Kidney glomerular epithelial cell (primary cell): ENCODE results near the gene ETV6.

Experiments
- DNase-seq: peaks from one replicate; lab custom pipeline; 2025; lab: John Stamatoyannopoulos, UW

Gene ETV6

DNA sequence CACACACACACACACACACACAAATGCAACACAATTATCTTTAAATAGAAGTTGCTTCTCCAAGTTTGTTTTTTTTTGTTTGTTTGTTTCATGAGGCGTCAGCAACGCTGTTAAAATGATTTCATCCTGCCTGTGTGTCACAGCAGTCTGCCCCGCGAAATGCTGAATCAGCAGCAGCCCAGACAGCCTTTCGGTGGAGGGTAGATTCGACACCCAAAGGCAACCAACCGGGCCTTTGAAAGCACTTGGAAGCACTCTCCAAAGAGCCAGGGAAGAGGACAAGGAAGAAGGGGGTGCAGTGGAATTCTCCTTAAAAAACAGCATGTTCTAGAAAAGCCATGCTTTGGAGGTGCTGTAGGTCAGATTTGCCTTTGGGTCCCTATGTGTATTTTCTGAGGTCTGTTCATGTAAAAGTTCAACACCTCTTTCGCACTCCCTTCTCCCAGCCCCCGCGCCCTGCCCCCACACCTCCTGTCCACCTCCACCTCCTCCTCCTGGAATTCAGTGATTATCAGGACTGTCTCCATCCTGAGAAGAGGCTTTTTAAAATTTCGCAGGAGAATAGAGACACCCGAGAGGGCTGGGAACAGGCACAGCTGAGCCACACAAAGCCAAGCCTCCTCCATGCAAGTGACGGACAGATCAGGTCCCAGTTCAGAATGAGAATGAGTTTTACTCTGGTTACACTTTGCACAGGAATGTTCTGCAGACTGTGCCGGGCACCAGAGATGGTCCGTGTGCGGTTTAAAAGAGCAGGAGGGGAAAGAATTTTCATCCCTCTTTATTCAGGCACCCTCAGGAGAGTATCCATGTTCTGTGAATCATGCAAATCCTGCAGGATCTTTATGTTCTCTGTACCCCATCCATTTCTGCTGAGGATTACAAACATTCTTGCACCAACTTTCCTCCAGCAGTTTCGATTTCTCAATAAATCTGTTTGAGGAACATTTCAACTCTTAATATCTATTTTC is 177.9 kb downstream of the ETV6 start:
- no peak for DNase-seq

DNA sequence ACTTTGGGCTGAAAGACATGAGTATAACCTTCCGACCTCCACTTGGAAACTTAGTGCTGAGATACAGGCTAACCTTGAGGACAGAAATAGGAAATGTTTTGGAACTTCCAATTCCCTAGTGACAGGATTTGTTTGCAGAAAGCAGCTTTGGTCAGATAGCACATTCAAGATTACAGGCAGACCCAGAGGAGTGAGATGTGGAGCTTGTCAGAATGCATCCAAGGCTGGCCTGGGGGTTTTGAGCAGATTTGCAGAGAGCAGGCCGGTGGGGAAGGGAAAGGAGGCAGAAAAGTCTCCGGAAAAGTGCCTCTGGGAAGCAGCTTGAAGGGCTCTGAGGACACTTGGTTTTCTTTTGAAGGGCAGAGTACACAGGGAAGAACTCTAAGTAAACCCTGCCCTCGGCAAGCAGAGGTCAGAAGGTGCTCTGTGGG is 180.3 kb downstream of the ETV6 start:
- no peak for DNase-seq

GRCh38 chr12:11830307-11830801 is 180.9 kb downstream of the ETV6 start:
- no peak for DNase-seq

- DNase-seq = no peak
Measured at GRCh38 chr12:11832093-11832492, 182.6 kb downstream of the ETV6 start.

DNA sequence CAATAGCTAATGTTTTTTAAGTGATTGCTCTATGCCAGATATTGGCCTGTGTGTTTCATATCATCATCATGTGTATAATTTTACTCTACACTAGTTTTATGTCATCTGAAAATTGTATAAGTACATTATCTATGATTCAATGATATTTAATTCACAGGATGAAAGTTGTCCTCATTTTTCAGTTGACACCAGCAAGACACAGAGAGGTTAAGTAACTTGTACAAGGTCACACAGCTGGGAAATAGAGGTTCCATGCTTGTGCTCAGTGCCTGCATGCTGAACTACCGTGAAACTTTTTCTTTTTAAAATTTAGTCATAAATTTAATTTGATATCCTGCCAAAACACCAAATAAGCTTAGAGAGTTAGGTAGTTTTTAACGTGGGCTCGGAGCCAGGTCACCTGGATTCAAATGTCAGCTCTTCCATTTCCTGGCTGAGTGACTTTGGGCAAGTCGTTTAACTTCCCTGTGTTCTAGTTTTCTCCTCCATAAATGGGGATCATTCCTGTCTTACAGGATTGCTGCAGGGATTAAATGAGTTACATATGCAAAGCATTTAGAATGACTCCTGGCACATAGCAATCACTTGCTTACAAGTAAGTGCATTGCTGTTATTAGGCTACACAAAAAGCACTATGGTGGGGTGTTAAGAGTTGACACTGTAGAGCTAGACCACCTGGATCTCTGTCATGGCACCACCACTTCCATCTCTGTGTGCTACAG is 183.9 kb downstream of the ETV6 start:
- DNase-seq = no peak

- DNase-seq = peak; percentile 20
Measured at GRCh38 chr12:11834104-11834812, 184.8 kb downstream of the ETV6 start.

GRCh38 chr12:11834931-11835330 is 185.5 kb downstream of the ETV6 start:
- DNase-seq = no peak

GRCh38 chr12:11836282-11837151 is 187.0 kb downstream of the ETV6 start:
- no peak for DNase-seq

GRCh38 chr12:11837216-11837934 is 187.9 kb downstream of the ETV6 start:
- no peak for DNase-seq

GRCh38 chr12:11838403-11838802 is 188.9 kb downstream of the ETV6 start:
- DNase-seq = no peak

DNA sequence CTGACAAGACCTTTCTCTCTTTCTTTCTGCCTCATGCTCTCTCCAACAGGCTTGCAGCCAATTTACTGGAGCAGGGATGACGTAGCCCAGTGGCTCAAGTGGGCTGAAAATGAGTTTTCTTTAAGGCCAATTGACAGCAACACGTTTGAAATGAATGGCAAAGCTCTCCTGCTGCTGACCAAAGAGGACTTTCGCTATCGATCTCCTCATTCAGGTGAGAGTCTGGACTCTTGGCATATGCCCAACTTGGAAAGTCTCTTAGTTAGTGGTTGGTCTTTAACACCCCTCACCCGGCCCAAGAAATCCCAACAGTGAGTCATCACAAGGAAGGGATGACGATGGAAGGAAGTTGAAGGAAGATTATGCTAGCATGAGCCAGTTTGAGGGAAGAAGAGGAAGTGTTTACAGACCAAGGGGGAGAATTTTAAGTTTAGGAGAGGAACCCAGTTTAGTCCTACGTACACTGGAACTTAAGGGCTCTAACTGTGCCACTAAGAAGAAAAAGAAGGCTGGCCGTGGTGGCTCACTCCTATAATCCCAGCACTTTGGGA is 189.7 kb downstream of the ETV6 start:
- DNase-seq = peak; percentile 8

GRCh38 chr12:11840366-11840765 is 190.9 kb downstream of the ETV6 start:
- no peak for DNase-seq

DNA sequence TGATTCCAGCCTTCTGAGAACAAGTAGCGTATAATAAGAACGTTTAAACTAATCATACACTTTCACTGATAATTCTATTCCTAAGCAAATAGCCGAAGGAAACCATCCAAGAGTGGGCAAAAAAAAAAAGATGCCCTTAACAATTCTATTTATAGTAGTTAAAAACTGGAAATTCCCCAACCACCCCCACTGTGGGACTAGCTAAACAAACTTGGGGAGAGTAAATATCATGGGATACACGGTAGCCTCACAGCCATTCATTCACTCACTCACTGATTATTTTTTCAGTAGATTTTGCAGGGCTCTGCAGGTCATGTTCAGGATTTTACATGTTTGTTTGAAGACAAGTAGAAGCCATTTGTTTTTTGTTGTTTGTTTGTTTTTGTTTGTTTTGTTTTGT is 197.0 kb downstream of the ETV6 start:
- no peak for DNase-seq

DNA sequence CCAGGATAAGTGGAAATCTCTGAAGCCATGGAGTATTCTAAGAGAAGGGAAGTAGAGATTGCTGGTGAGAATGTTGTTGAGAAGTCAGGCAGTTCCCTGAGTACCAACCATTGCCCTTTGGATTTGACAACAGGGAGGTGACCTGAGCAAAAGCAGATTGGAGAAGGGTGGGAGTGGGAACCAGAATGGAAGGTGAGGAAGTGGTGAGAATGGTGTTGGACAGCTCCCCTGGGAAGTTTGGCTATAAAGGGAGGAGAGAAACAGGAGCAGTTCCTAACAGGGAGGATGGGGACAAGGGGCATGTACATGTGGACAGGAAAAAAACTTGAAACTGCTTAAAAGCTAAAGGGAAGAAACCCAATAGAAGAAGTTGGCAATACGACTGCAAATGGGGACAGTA is 198.1 kb downstream of the ETV6 start:
- no peak for DNase-seq

DNA sequence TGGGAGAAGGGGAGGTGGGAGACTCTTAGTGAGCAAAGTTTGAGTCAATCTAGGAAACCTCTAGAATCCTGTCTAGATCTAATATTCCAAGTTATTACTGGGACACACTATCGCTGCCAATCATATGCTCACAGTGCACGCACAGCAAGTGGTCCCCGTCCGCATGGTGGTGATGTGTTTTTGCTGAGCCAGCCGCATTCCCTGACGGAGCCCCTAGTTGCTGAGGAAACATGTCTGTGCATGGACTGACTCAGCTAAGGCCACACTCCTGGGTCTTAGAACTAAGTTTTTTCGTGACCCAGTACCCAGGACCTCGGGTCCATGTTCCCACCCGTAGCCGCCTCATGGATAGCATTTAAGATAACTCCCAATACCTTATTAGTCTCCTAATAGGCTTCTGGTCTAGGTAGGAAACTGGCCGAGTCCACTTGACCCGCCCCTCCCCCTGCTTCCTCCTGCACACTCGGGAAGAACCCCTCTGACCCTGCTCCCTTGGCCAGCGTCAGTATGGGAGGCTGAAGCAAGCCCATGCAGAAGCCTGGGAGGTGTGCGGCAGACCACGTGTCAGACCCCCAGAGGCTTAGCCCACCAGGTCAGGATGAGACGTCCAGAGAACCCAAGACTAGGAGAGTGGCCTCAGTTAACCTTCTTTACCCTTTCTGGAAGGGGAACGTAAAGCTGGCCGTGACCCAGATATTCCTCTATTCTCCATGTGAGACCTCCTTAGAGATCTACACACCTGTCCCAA is 200.5 kb downstream of the ETV6 start:
- no peak for DNase-seq

GRCh38 chr12:11853126-11853525 is 203.7 kb downstream of the ETV6 start:
- DNase-seq = no peak

GRCh38 chr12:11854011-11854499 is 204.6 kb downstream of the ETV6 start:
- no peak for DNase-seq

GRCh38 chr12:11855983-11856374 is 206.5 kb downstream of the ETV6 start:
- DNase-seq = no peak

DNA sequence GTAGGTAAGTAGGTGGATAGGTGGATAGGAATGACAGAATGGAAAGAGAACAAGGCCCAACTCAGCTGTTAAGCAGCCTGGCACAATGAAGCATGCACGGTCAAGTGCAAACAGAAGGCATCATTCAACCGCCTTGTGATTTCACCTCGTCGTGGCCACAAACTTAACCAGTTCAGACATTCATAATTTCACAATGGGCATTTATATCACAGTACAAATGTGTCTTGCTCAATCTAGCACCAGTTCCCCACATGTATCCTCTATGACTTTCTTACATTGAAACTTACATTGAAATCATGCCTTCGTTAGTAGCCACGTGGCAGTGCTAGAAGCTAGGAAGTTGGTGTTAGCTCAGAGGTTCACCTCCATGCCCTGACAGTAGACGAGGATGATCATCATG is 207.5 kb downstream of the ETV6 start:
- DNase-seq = no peak
